Spleen (tissue), 11 donors: ENCODE results near the gene TTC9. TPM values are rescaled to one million over a fixed set of nuclear protein-coding genes. Genes with fewer than 3 reads are reported as not detected.

Experiments used
- DNase-seq: peaks from one replicate; pipeline ENCODE4 v3.0.0-alpha.2; 2020
- H3K27ac ChIP-seq, 8 donors: fragments of 200-600 bp; sonication (generic) in 7 of 8; 1 replicate in 4 of 8; 2 replicates in 4 of 8; pipeline versions ENCODE4 v1.5.0 to v1.8.0; 2016 to 2021; ENCODE audit warnings: inconsistent platforms in 4 of 8, mild to moderate bottlenecking in 4 of 8, moderate library complexity in 1 of 8
- H3K27me3 ChIP-seq, 7 donors: fragments of 200-600 bp; sonication (generic) in 6 of 7; replicated peaks in 1 of 7; 1 replicate in 4 of 7; 2 replicates in 3 of 7; pipeline versions ENCODE4 v1.5.0 to v1.8.0; 2016 to 2021; ENCODE audit warnings: inconsistent platforms in 3 of 7, mild to moderate bottlenecking in 1 of 7
- H3K36me3 ChIP-seq, 6 donors: fragments of 200-600 bp; sonication (generic) in 5 of 6; 1 replicate in 4 of 6; 2 replicates in 2 of 6; pipeline versions ENCODE4 v1.5.0 to v1.8.0; 2016 to 2021; ENCODE audit warnings: inconsistent platforms in 2 of 6
- H3K4me1 ChIP-seq, 6 donors: fragments of 200-600 bp; sonication (generic) in 5 of 6; 1 replicate in 3 of 6; 2 replicates in 3 of 6; pipeline versions ENCODE4 v1.5.0 to v1.8.0; 2016 to 2021; ENCODE audit warnings: inconsistent platforms in 3 of 6
- H3K4me3 ChIP-seq, 8 donors: fragments of 200-600 bp; sonication (generic) in 7 of 8; 1 replicate in 4 of 8; 2 replicates in 4 of 8; pipeline versions ENCODE4 v1.5.0 to v1.8.0; 2016 to 2021; ENCODE audit warnings: inconsistent platforms in 4 of 8, mild to moderate bottlenecking in 4 of 8, moderate library complexity in 2 of 8
- H3K9me3 ChIP-seq, 8 donors: fragments of 200-600 bp; sonication (generic) in 7 of 8; 1 replicate in 4 of 8; 2 replicates in 4 of 8; pipeline versions ENCODE4 v1.5.0 to v1.8.0; 2016 to 2021; ENCODE audit warnings: inconsistent platforms in 4 of 8
- CTCF ChIP-seq, 11 experiments: fragments of 200-600 bp in 7 of 11; fragments of 450-650 bp in 4 of 11; sonication (generic) in 4 of 11; IDR thresholded peaks in 8 of 11; conservative IDR thresholded peaks in 3 of 11; 1 replicate in 7 of 11; 2 replicates in 4 of 11; pipeline versions ENCODE4 v1.4.0 to v1.8.0; 2016 to 2021; ENCODE audit warnings: antibody characterized with exemption in 11 of 11, inconsistent platforms in 4 of 11, mild to moderate bottlenecking in 1 of 11
- POLR2A ChIP-seq, 3 donors: fragments of 450-650 bp; IDR thresholded peaks; one replicate each; pipeline ENCODE4 v1.5.1; 2017; ENCODE audit warnings: antibody characterized with exemption in 3 of 3, mild to moderate bottlenecking in 1 of 3
- POLR2AphosphoS5 ChIP-seq, 3 donors: sonication (generic); formaldehyde crosslinking; IDR thresholded peaks; one replicate each; pipeline ENCODE4 v1.5.1; 2017; ENCODE audit warnings: antibody characterized with exemption in 3 of 3
- WGBS, 5 donors: extraction: QIAGEN DNeasy Blood & Tissue Kit in 3 of 5; methylation state at CpG; one replicate each; pipeline versions ENCODE4 v1.1.5 to v1.1.7; 2013 to 2018; 5-methylcytosine and 5-hydroxymethylcytosine counted together
- intact Hi-C: fragments of 100-400 bp; cut with DNase I; formaldehyde crosslinking; loops from one replicate; pipeline ENCODE4 v1.15.0; 2023; ENCODE audit warnings: low total_unique reads
- polyA plus RNA-seq, 3 donors: library from polyadenylated mRNA; stranded (reverse); fragments of 200-250 nt; gene quantifications; one replicate each; pipeline ENCODE4 v1.2.1, GENCODE V29; 2013
- total RNA-seq, 7 donors: library from RNA; depleted of rRNA in 3 of 7; stranded (reverse); fragments of >200 nt in 3 of 7; fragmentation: NEBNext Ultra II Directional in 4 of 7; extraction: Animal tissue kit (Norgen Biotek cat#: 25700) in 4 of 7; gene quantifications; one replicate each; pipeline versions ENCODE4 v1.1.0 to v1.2.1, GENCODE V29; 2016 to 2021
- donor health status: healthy with polysubstance abuse.
- donor health status: DM: no; HTN: no; CAD: no; lungs with moderate emphysema.
- donor health status: DM: no; HTN: no; CAD: no.
- donor health status: Bipolar disorder and iron deficiency.
- donor health status: healthy.
- donor health status: DM: no; HTN: no; CAD: no.
- donor health status: DM: yes; HTN: yes; CAD: no.

Gene TTC9
- total and polyA plus RNA-seq, 10 donors = 4.6 to 13.2 (median 8.6) TPM

- peaks cover 7 to 50% (median 32%) of the 10 kb centered on the region in 6 donors for H3K4me1 ChIP-seq
- H3K27me3 ChIP-seq = no peaks in the 10 kb centered on the region
- DNase-seq = no peak
- TF ChIP-seq CTCF (IDR thresholded peaks at IDR 0.05 in 8 of 11, conservative IDR thresholded peaks at IDR 0.05 in 3 of 11) (no peak), POLR2AphosphoS5 (IDR thresholded peaks at IDR 0.05) (no peak)
- H3K36me3 ChIP-seq = peaks cover 0 to 68% (median 17%) of the 10 kb centered on the region in 6 donors
- intact Hi-C loops = no loop called here
- H3K27ac ChIP-seq = peak overlapping the region in 4 of 8 donors; percentile 4 to 48 (median 32)
- no peaks in the 10 kb centered on the region for H3K9me3 ChIP-seq
- no peak overlapping the region for H3K4me3 ChIP-seq
- 80 to 93% (median 85%) methylated on average over 14 to 15 of the region's 15 CpGs for WGBS, 5 donors
Observed at GRCh38 chr14:70670992-70671651, 29.4 kb downstream of the TTC9 start.

GRCh38 chr14:70671652-70672644 lies 30.2 kb downstream of the TTC9 start:
- DNase-seq = no peak
- intact Hi-C loops = no loop called here
- H3K27me3 ChIP-seq = no peaks in the 10 kb centered on the region
- TF ChIP-seq POLR2AphosphoS5 (IDR thresholded peaks at IDR 0.05) (no peak), CTCF (IDR thresholded peaks at IDR 0.05 in 8 of 11, conservative IDR thresholded peaks at IDR 0.05 in 3 of 11) (no peak), POLR2A (IDR thresholded peaks at IDR 0.05) (no peak)
- H3K4me3 ChIP-seq = no peak overlapping the region
- H3K9me3 ChIP-seq = no peaks in the 10 kb centered on the region
- peak overlapping the region in 2 of 8 donors; percentile 40 to 48 for H3K27ac ChIP-seq
- peaks cover 0 to 41% (median 24%) of the 10 kb centered on the region in 6 donors for H3K4me1 ChIP-seq
- peaks cover 0 to 68% (median 17%) of the 10 kb centered on the region in 6 donors for H3K36me3 ChIP-seq
- WGBS, 5 donors = 76 to 83% (median 79%) methylated on average over 12 of the region's 12 CpGs

- Histone ChIP-seq H3K4me3 (no peak overlapping the region), H3K36me3 (peaks cover 0 to 32% (median 3%) of the 10 kb centered on the region in 6 donors), H3K27me3 (no peaks in the 10 kb centered on the region), H3K9me3 (no peaks in the 10 kb centered on the region), H3K4me1 (no peaks in the 10 kb centered on the region), H3K27ac (no peak overlapping the region)
- 89 to 95% (median 94%) methylated on average over 6 of the region's 6 CpGs for WGBS, 5 donors
- DNase-seq = no peak
- TF ChIP-seq CTCF (IDR thresholded peaks at IDR 0.05 in 8 of 11, conservative IDR thresholded peaks at IDR 0.05 in 3 of 11) (no peak), POLR2AphosphoS5 (IDR thresholded peaks at IDR 0.05) (no peak)
- intact Hi-C loops = no loop called here
Observed at GRCh38 chr14:70677341-70677740, 35.6 kb downstream of the TTC9 start.

- 95 to 99% (median 97%) methylated on average over 2 of the region's 2 CpGs for WGBS, 5 donors
- no peaks in the 10 kb centered on the region for H3K27me3 ChIP-seq
- no peak for DNase-seq
- no peak overlapping the region for H3K27ac ChIP-seq
- no peaks in the 10 kb centered on the region for H3K9me3 ChIP-seq
- H3K4me3 ChIP-seq = no peak overlapping the region
- H3K36me3 ChIP-seq = peaks cover 0 to 2% (median under 1%) of the 10 kb centered on the region in 6 donors
- H3K4me1 ChIP-seq = peaks cover 0 to 8% (median 0%) of the 10 kb centered on the region in 6 donors
- intact Hi-C loops = no loop called here
- TF ChIP-seq CTCF (IDR thresholded peaks at IDR 0.05 in 8 of 11, conservative IDR thresholded peaks at IDR 0.05 in 3 of 11) (no peak), POLR2AphosphoS5 (IDR thresholded peaks at IDR 0.05) (no peak), POLR2A (IDR thresholded peaks at IDR 0.05) (no peak)
Observed at GRCh38 chr14:70680748-70681147, 39.0 kb downstream of the TTC9 start.
